H9 (cell line): ENCODE data around the gene SDHAF2. TPM values are rescaled to one million over a fixed set of nuclear protein-coding genes. Genes with fewer than 3 reads are reported as not detected.

Source experiments
- DNase-seq: peaks from one replicate; pipeline ENCODE4 v3.0.0-alpha.2; 2017
- H2AFZ ChIP-seq: one replicate; pipeline ENCODE4 v1.6.1; 2013; ENCODE audit warnings: mild to moderate bottlenecking, low read length, control low read depth, moderate library complexity
- H2AK5ac ChIP-seq: 2 replicates; pipeline ENCODE4 v1.6.1; 2013; ENCODE audit warnings: low read length, control low read depth, mixed read lengths; ENCODE audit not compliant: insufficient read length
- H2BK120ac ChIP-seq: one replicate; pipeline ENCODE4 v1.6.1; 2013; ENCODE audit warnings: low read depth, mild to moderate bottlenecking, low read length, control low read depth, inconsistent platforms; ENCODE audit not compliant: poor library complexity, severe bottlenecking
- H2BK12ac ChIP-seq: 2 replicates; pipeline ENCODE4 v1.6.1; 2013; ENCODE audit warnings: low read length, control low read depth, mixed read lengths, low read depth; ENCODE audit not compliant: insufficient read length
- H2BK15ac ChIP-seq: 2 replicates; pipeline ENCODE4 v1.6.1; 2013; ENCODE audit warnings: low read depth, low read length, control low read depth
- H2BK20ac ChIP-seq: one replicate; pipeline ENCODE4 v1.6.1; 2013; ENCODE audit warnings: low read depth, mild to moderate bottlenecking, low read length, control low read depth, inconsistent platforms; ENCODE audit not compliant: poor library complexity, severe bottlenecking
- H2BK5ac ChIP-seq: 2 replicates; pipeline ENCODE4 v1.6.1; 2013; ENCODE audit warnings: low read length, control low read depth, mixed read lengths; ENCODE audit not compliant: insufficient read length
- H3K14ac ChIP-seq: 2 replicates; pipeline ENCODE4 v1.6.1; 2013; ENCODE audit warnings: low read length, control low read depth; ENCODE audit not compliant: insufficient read depth
- H3K18ac ChIP-seq: 2 replicates; pipeline ENCODE4 v1.6.1; 2013; ENCODE audit warnings: low read depth, mild to moderate bottlenecking, mixed read lengths, low read length, control low read depth; ENCODE audit not compliant: insufficient read length
- H3K23ac ChIP-seq: 2 replicates; pipeline ENCODE4 v1.6.1; 2013; ENCODE audit warnings: low read length, control low read depth, mixed read lengths, low read depth; ENCODE audit not compliant: insufficient read length
- H3K23me2 ChIP-seq: 2 replicates; pipeline ENCODE4 v1.6.1; 2013; ENCODE audit warnings: low read depth, mild to moderate bottlenecking, mixed read lengths, low read length, control low read depth; ENCODE audit not compliant: insufficient read length, poor library complexity, severe bottlenecking
- H3K27ac ChIP-seq: 2 replicates; pipeline ENCODE4 v1.5.1; 2013; ENCODE audit warnings: low read length, control low read depth, mixed read lengths, low read depth; ENCODE audit not compliant: insufficient read length
- H3K27me3 ChIP-seq: 2 replicates; pipeline ENCODE4 v1.6.1; 2013; ENCODE audit warnings: low read length, control low read depth, inconsistent platforms; ENCODE audit not compliant: insufficient read depth
- H3K4ac ChIP-seq: 2 replicates; pipeline ENCODE4 v1.6.1; 2013; ENCODE audit warnings: low read depth, mild to moderate bottlenecking, control low read depth, inconsistent platforms, low read length, moderate library complexity
- H3K4me1 ChIP-seq: 2 replicates; pipeline ENCODE4 v1.6.1; 2013; ENCODE audit warnings: low read length, control low read depth, inconsistent platforms; ENCODE audit not compliant: insufficient read depth
- H3K4me2 ChIP-seq: 2 replicates; pipeline ENCODE4 v1.6.1; 2013; ENCODE audit warnings: low read length, control low read depth, mixed read lengths; ENCODE audit not compliant: insufficient read length, insufficient read depth
- H3K56ac ChIP-seq: 2 replicates; pipeline ENCODE4 v1.6.1; 2013; ENCODE audit warnings: low read depth, mild to moderate bottlenecking, mixed read lengths, low read length, control low read depth; ENCODE audit not compliant: insufficient read length
- H3K79me1 ChIP-seq: 2 replicates; pipeline ENCODE4 v1.6.1; 2013; ENCODE audit warnings: low read depth, mild to moderate bottlenecking, moderate library complexity, low read length, control low read depth, inconsistent platforms; ENCODE audit not compliant: insufficient read depth, poor library complexity, severe bottlenecking
- H3K79me2 ChIP-seq: 2 replicates; pipeline ENCODE4 v1.6.1; 2013; ENCODE audit warnings: low read length, control low read depth, inconsistent platforms; ENCODE audit not compliant: insufficient read depth
- H3K9ac ChIP-seq: 2 replicates; pipeline ENCODE4 v1.6.1; 2013; ENCODE audit warnings: low read length, control low read depth, mixed read lengths; ENCODE audit not compliant: insufficient read length; ENCODE audit errors: extremely low read depth
- H3K9me3 ChIP-seq: one replicate; pipeline ENCODE4 v1.6.1; 2013; ENCODE audit warnings: low read depth, low read length, inconsistent platforms; ENCODE audit not compliant: control insufficient read depth
- H3T11ph ChIP-seq: one replicate; pipeline ENCODE4 v1.6.1; 2013; ENCODE audit warnings: mild to moderate bottlenecking, low read length, control low read depth, inconsistent platforms
- H4K20me1 ChIP-seq: one replicate; pipeline ENCODE4 v1.6.1; 2013; ENCODE audit not compliant: control insufficient read depth, insufficient read length, insufficient read depth
- H4K5ac ChIP-seq: 2 replicates; pipeline ENCODE4 v1.6.1; 2013; ENCODE audit warnings: low read depth, mild to moderate bottlenecking, mixed read lengths, low read length, control low read depth; ENCODE audit not compliant: insufficient read length
- H4K8ac ChIP-seq: replicated peaks from 2 replicates; pipeline ENCODE4 v1.6.1; 2013; ENCODE audit warnings: low read length, control low read depth, mixed read lengths, low read depth; ENCODE audit not compliant: insufficient read length
- H4K91ac ChIP-seq: 2 replicates; pipeline ENCODE4 v1.6.1; 2013; ENCODE audit warnings: low read depth, mild to moderate bottlenecking, moderate library complexity, mixed read lengths, low read length, control low read depth; ENCODE audit not compliant: insufficient read length
- H3K27ac Mint-ChIP-seq, 3 experiments: 2 replicates in 2 of 3; 3 replicates in 1 of 3; pipeline ENCODE4 v1.8.0; 2020 to 2021; ENCODE audit warnings: mixed read lengths in 3 of 3, mild to moderate bottlenecking in 1 of 3, moderate library complexity in 1 of 3
- H3K27me3 Mint-ChIP-seq: 2 replicates; pipeline ENCODE4 v1.8.0; 2021; ENCODE audit warnings: low read depth, mild to moderate bottlenecking, moderate library complexity, mixed read lengths
- H3K36me3 Mint-ChIP-seq, 3 experiments: 2 replicates in 2 of 3; 3 replicates in 1 of 3; pipeline ENCODE4 v1.8.0; 2020 to 2021; ENCODE audit warnings: low read depth in 3 of 3, mixed read lengths in 3 of 3; ENCODE audit not compliant: insufficient read depth in 1 of 3
- H3K4me1 Mint-ChIP-seq, 2 experiments: 2 replicates each; pipeline ENCODE4 v1.8.0; 2020; ENCODE audit warnings: mixed read lengths in 2 of 2
- H3K4me3 Mint-ChIP-seq, 2 experiments: 2 replicates in 1 of 2; 3 replicates in 1 of 2; pipeline ENCODE4 v1.8.0; 2020 to 2021; ENCODE audit warnings: mild to moderate bottlenecking in 2 of 2, mixed read lengths in 2 of 2, moderate library complexity in 1 of 2
- H3K9me3 Mint-ChIP-seq, 2 experiments: 2 replicates in 1 of 2; 3 replicates in 1 of 2; pipeline ENCODE4 v1.8.0; 2020; ENCODE audit warnings: mild to moderate bottlenecking in 2 of 2, mixed read lengths in 2 of 2, moderate library complexity in 1 of 2
- CTCF ChIP-seq: fragments of 200-600 bp; sonication (generic); conservative IDR thresholded peaks from 3 replicates; pipeline ENCODE4 v1.8.0; 2021; ENCODE audit warnings: antibody characterized with exemption, mild to moderate bottlenecking
- WGBS: extraction: QIAGEN DNeasy Blood & Tissue Kit; methylation state at CpG from one replicate; pipeline ENCODE4 v1.1.7; 2013; ENCODE audit warnings: missing lambda C conversion rate, low lambda C conversion rate, mixed read lengths; ENCODE audit not compliant: insufficient read length; ENCODE audit errors: extremely low coverage; 5-methylcytosine and 5-hydroxymethylcytosine counted together
- total RNA-seq: library from RNA; stranded (reverse); gene quantifications from 2 replicates; pipeline ENCODE4 v1.2.1, GENCODE V29; 2021

The SDHAF2 gene
- total RNA-seq, 1 experiment from 2014 or later: 41.8 TPM

- WGBS: no CpG with 5 or more reads among the region's 5 CpGs
- Histone ChIP-seq H3K23ac (no peak overlapping the region), H2AK5ac (no peak overlapping the region), H4K5ac (no peak overlapping the region), H2AFZ (no peak overlapping the region), H4K91ac (no peak overlapping the region), H3K4ac (no peak overlapping the region), H2BK120ac (no peak overlapping the region), H3K23me2 (no peaks in the 10 kb centered on the region), H3T11ph (no peak overlapping the region), H2BK15ac (no peak overlapping the region), H3K9me3 (no peaks in the 10 kb centered on the region), H2BK5ac (no peak overlapping the region), H3K18ac (no peak overlapping the region), H3K56ac (no peak overlapping the region), H3K9ac (no peak overlapping the region), H4K8ac (no peak overlapping the region), H3K4me1 (no peaks in the 10 kb centered on the region), H3K27ac (no peak overlapping the region), H3K27me3 (no peaks in the 10 kb centered on the region), H2BK20ac (no peak overlapping the region), H4K20me1 (no peaks in the 10 kb centered on the region), H3K79me2 (no peaks in the 10 kb centered on the region), H3K79me1 (no peaks in the 10 kb centered on the region), H3K14ac (no peak overlapping the region), H3K4me2 (no peak overlapping the region), H2BK12ac (no peak overlapping the region)
- peaks cover 4 to 5% of the 10 kb centered on the region in 2 experiments; a peak in 2 of 4 replicates for H3K4me1 Mint-ChIP-seq
- no peak for DNase-seq
- no peaks in the 10 kb centered on the region for H3K9me3 Mint-ChIP-seq
- no peak for TF ChIP-seq CTCF
- peaks cover 0 to 9% (median 7%) of the 10 kb centered on the region in 3 experiments; a peak in 3 of 7 replicates for H3K36me3 Mint-ChIP-seq
- H3K27me3 Mint-ChIP-seq: no peaks in the 10 kb centered on the region; the same call in 1 of the 2 replicates
- H3K4me3 Mint-ChIP-seq: no peak overlapping the region
- H3K27ac Mint-ChIP-seq: peak overlapping the region in 2 of 3 experiments; percentile 52 to 90; a peak in 3 of 7 replicates
These were observed 42.4 kb downstream of the SDHAF2 start for GRCh38 chr11:61472282-61472681.
